Measurements from ENCODE around the gene R3HDM1.
"Not testable (repeated sequence)": the region's sequence is repeated elsewhere in the genome, so short reads cannot be mapped to it uniquely, and the experiment has no call there.

R3HDM1 gene

GRCh38 chr2:135531231-135532197, at the start of gene R3HDM1:
Gene R3HDM1 (plus strand): TSS chr2:135531484. CDS start chr2:135604846, 73,362 bp downstream.
- peak; percentile 93 for DNase-seq

- DNase-seq: no peak
These were observed 45.8 kb upstream of the R3HDM1 start for GRCh38 chr2:135485441-135485840.

DNA sequence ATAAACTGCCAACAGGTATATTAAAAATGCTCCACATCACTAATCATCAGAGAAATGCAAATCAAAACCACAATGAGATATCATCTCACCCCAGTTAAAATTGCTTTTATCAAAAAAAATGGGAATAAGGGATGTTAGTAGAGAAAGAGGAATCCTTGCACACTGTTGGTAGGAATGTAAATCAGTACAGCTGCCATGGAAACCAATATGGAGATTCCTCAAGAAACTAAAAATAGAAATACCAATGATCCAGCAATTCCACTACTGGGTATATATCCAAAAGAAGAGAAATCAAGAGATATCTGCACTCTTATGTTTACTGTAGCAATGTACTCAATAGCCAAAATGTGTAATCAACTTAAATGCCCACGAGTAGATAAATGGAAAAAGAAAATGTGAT, 40.9 kb upstream of the R3HDM1 start:
- no peak for DNase-seq

GRCh38 chr2:135494503-135494902, 36.8 kb upstream of the R3HDM1 start:
- DNase-seq: no peak

DNA sequence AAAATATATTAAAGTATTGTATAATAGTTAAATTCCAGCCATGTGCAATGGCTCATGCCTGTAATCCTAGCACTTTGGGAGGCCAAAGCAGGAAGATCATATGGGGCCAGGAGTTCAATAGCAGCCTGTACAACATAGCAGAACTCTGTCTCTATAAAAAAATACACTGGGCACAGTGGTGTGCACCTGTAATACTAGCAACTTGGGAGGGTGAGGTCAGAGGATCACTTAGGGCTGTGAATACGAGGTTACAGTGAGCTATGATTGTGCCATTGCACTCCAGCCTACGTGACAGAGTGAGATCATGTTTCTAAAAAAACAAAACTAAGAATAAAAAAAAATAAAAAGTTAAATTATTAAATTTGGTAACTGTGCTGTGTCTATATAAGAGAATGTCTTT, 36.4 kb upstream of the R3HDM1 start:
- no peak for DNase-seq

- DNase-seq: not testable (repeated sequence)
These were observed 32.7 kb upstream of the R3HDM1 start for GRCh38 chr2:135498588-135498987.

DNA sequence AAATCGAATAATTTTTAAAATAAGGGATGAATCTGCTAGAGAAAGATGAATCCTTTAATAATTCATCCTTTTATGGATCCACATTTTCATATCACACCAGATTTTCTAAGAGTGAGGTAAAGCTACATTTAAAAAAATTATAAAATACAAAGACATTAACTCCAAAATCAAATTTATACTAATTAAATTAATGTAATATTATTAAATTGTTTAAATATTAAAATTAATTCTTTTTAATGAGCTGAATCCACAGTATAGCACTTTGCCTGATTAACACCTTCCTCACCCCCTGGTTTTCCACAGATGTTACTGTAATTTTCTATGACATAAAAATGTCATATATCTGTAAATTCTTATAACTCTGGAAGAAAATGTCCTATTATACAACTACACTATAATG, 26.5 kb upstream of the R3HDM1 start:
- DNase-seq: no peak

DNA sequence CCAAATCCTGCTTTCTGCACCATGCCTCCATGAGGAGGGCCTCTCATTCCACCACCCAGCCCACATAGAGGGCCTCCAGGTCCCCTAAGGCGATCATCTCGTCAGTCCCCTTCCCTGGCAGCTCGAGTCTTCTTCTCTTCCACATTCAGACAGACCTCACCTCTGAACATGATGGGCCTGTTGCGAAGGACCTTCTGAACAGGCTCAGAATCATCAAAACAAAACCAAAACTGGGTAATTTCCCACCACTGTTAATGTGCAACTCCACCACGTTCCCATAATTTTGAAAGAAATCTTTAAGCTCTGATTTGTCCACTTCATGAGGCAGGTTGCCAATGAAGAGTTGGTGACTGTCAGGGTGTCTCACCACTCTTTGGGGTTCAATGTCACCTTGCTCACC, 20.7 kb upstream of the R3HDM1 start:
- no peak for DNase-seq

GRCh38 chr2:135512099-135512498, 19.2 kb upstream of the R3HDM1 start:
- DNase-seq: no peak

DNA sequence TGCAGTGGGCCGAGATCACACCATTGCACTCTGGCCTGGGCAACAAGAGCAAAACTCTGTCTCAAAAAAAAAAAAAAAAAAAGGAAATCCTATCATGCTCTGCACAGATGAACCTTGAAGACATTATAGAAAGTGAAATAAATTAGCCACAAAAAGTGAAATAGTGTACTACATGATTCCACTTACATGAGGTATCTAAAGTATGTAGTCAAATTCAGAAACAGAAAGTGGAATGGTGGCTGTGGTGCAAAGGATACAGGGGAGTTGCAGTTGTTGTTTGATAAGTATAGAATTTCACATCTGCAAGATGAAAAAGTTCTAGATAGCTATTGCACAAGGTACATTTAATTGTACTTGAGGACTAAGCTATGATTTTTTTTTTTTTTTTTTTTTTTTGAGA, 5.5 kb upstream of the R3HDM1 start:
- DNase-seq: no peak

DNA sequence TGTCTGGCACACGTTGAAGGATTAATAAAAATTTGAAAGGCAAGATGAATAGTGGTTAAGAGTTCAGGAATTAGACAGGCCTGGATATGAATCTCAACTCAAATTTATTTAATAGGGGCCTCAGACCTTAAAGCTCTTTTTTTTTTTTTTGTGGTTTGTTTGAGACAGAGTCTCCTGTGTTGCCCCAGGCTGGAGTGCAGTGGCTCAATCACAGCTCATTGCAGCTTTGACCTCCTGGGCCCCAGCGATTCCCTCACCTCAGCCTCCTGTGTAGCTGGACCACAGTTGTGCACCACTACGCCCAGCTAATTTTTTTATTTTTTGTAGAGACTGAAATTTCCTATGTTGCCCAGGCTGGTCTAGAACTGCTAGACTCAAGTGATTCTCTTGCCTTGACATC, 3.3 kb upstream of the R3HDM1 start:
- no peak for DNase-seq

DNA sequence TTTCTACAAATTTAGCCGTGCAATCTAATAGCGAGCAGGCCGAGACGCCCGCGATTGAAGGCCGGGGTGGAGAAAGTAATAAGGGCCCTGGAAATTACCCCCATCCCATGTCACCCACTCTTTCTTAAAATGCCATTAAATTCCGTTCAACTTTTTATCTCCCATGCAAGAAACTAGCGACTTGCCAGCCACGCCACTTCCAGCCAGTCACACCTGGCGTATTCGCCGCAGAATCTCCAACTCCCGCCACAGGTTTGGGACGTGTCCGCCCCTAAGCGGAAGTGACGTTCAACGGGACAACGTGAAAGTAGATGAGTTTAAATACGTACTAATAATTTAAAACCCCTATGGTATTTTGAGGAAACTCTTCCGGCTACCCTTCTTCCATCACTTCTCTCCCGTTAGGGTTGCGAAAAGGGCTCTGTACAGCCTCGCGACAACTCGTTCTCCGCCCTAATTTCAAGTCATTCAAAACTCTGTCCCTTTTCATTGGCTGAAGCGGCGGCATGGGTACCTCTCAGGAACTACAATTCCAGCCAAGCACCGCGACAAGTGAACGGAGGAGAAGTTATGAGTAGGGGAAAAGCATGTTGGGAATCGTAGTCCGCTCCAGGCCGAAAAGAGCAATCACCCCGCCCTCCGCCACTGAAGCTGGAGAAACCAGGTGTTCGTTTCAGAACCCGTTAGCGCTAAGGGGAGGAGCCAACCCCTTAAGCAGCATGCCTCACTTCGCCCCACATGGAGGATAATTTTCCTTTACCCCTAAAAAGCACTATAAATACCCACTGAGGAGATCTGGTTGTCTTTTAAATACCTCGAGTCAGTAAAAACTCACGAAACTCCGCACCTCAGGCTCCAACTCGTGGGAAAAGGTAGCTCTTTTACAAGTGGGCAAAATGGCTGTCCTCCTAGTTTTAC, 712 bp upstream of the R3HDM1 start, which contains the start of gene ZRANB3:
ZRANB3 (minus strand) TSS at position 906 of the 918 bp plus-strand sequence.
- DNase-seq: peak; percentile 92

GRCh38 chr2:135532581-135532980, 1.3 kb downstream of the R3HDM1 start:
- no peak for DNase-seq

GRCh38 chr2:135533545-135533944, 2.3 kb downstream of the R3HDM1 start:
- DNase-seq: not testable (repeated sequence)

GRCh38 chr2:135546436-135546835, 15.2 kb downstream of the R3HDM1 start:
- no peak for DNase-seq

- no peak for DNase-seq
These were observed 16.0 kb downstream of the R3HDM1 start for GRCh38 chr2:135547311-135547710.

DNA sequence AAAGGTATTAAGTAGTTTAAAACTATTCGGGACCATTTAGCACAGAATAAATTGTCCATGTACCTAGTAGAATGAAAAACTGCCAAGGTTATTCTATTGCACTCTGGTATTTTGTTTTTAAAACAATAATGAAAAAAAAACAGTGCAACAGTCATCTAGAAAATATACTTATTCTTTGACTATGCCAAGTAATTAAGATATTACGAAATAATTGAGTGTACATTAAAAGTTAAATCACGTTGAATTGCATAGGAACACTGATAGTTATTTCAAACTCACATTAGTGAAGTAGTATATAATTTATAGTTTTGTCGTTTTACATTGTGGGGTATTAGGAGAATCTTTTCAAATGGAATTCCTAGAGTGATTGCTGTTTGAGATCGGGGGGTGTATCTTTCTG, 20.1 kb downstream of the R3HDM1 start:
- no peak for DNase-seq

DNA sequence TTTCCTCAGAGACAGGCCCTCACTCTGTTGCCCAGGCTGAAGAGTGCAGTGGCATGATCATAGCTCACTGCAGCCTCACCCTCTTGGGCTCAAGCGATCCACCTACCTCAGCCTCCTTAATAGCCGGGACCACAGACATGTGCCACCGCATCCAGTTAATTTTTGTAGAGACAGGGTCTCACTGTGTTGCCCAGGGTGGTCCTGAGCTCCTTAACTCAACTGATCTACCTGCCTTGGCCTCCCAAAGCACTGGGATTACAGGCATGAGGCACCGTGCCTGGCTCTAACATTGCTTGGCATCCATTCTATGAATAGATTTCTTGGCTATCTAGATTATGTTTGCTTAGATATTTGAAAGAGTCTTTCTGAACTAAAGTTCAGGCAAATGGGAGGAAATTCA, 21.6 kb downstream of the R3HDM1 start:
- DNase-seq: no peak

DNA sequence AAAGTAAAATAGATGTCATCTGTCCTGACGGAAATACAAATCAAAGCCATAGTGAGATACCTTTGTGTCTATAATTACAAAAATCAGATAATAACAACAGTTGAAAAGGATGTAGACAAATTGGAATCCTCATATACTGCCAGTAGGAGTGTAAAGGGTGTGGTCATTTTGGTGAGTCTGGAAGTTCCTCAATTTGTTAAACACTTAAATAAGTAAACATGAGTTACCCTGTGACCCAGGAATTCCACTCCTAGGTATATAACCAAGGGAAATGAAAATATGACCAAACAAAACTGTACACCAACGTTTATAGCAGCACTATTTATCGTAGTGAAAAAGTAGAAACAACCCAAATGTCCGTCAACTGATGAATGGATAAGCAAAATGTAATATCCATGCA, 24.0 kb downstream of the R3HDM1 start:
- DNase-seq: no peak

DNA sequence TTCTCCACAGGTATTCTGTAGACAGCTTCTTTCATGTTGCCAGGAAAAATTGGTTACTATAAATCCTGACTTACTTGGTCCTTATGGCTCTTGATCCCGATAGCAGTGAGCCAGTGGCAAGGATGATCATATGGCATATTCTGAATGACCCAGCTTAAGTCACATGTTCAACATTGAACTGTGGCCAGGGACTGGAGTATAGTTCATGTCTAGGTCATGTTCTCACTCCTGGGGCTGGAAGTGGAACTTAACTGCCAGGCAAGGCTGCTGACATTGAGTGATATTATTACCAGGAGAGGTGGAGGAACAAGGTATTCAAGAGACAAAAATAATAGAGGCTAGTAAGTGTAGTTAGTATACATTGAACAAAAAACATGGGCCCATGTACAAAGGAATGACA, 26.2 kb downstream of the R3HDM1 start:
- DNase-seq: no peak

GRCh38 chr2:135561925-135562324, 30.6 kb downstream of the R3HDM1 start:
- no peak for DNase-seq

DNA sequence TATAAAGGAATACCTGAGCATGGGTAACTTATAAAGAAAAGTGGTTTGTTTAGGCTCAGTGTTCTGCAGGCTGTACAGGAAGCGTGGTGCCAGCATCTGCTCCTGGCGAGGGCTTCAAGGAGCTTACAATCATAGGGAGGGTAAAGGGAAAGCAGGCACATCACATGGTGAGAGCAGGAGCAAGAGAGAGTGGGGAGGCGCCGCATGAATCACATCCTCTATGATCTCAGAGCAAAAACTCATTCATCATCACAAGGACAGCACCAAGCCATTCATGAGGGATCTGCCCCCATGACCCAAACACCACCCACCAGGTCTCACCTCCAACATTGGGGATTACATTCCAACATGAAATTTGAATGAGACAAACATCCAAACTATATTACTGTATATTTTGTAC, 32.5 kb downstream of the R3HDM1 start:
- DNase-seq: no peak

- no peak for DNase-seq
These were observed 39.6 kb downstream of the R3HDM1 start for GRCh38 chr2:135570884-135571283.

DNA sequence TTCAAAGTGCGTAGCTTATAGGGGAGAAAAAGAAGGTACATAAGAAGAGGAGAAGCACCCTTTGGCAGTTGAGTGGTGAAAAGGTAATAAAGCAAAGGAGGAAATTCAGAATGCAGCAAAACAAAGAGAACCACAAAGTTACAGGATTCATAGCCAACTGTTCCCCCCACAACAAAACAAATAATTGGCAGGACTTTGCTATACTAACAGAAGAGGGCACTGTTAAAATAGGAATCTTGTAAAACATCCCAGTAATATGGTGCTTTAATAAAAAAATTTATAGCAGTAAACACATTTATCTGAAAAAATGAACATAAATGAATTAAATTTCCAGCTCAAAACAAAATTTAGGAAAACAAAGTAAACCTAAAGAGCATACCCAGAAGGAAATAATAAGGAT, 42.3 kb downstream of the R3HDM1 start:
- DNase-seq: no peak

Measured in activated CD8-positive, alpha-beta memory T cell treated with anti-CD3 and anti-CD28 coated beads, Interleukin-2, amount 50 U/mL, for 4 hours (primary cell).